ENCODE results near the gene DRC3.

DRC3 gene

GRCh38 chr17:17972952-17973254 is 241 bp downstream of the DRC3 start:
- H3K23ac ChIP-seq (ENCODE audit: low read depth, low read length, poor library complexity): no peak overlapping the region
- no peak overlapping the region for H3K27ac ChIP-seq (replicated peaks; ENCODE audit: low read length)
- no peaks in the 10 kb centered on the region for H3K36me3 ChIP-seq (replicated peaks in 1 of 2; ENCODE audit: control insufficient read depth in 2 of 2, insufficient read depth in 2 of 2, low read length in 2 of 2)
- no peak overlapping the region for H2AK5ac ChIP-seq (ENCODE audit: low read depth, low read length)
- no peaks in the 10 kb centered on the region for H3K27me3 ChIP-seq (ENCODE audit: control insufficient read depth in 3 of 3, insufficient read depth in 3 of 3, low read depth in 1 of 3, low read length in 3 of 3)
- H2BK15ac ChIP-seq (ENCODE audit: low read length): no peak overlapping the region
- no peak overlapping the region for H3K9ac ChIP-seq (ENCODE audit: low read depth, low read length, poor library complexity)
- H3K4ac ChIP-seq (ENCODE audit: low read length): no peak overlapping the region
- peak overlapping the region; percentile 59 for H3K4me2 ChIP-seq (ENCODE audit: insufficient read depth, low read length, poor library complexity, severe bottlenecking)
- H3K18ac ChIP-seq (ENCODE audit: low read length): no peak overlapping the region
- H2BK12ac ChIP-seq (ENCODE audit: low read length): no peak overlapping the region
- no peaks in the 10 kb centered on the region for H3K9me3 ChIP-seq (replicated peaks in 1 of 2; ENCODE audit: control insufficient read depth in 2 of 2, insufficient read depth in 1 of 2, low read depth in 1 of 2, low read length in 2 of 2)
- no peak overlapping the region for H4K91ac ChIP-seq (ENCODE audit: low read depth, low read length, poor library complexity)
- H2BK5ac ChIP-seq (ENCODE audit: low read length): no peak overlapping the region
- no peak for DNase-seq (ENCODE audit: low spot score)
- peaks cover 3% of the 10 kb centered on the region for H3K79me1 ChIP-seq (ENCODE audit: low read depth, low read length)
- H2AFZ ChIP-seq (ENCODE audit: low read length): peak overlapping the region; percentile 90
- H4K8ac ChIP-seq (ENCODE audit: low read depth, low read length): no peak overlapping the region
- no CpG with 5 or more reads among the region's 13 CpGs for WGBS, 2 donors (ENCODE audit: extremely low coverage in 2 of 2, insufficient read length in 2 of 2, insufficient replicate concordance in 1 of 2)
- peak overlapping the region; percentile 56 to 80 for H3K4me3 ChIP-seq (ENCODE audit: low read length in 2 of 2)
- H3K4me1 ChIP-seq (ENCODE audit: control insufficient read depth in 2 of 2, insufficient read depth in 1 of 2, low read depth in 1 of 2, low read length in 2 of 2): peaks cover 9 to 13% of the 10 kb centered on the region in 2 donors
- H3K14ac ChIP-seq (ENCODE audit: low read length): no peak overlapping the region
- no peak overlapping the region for H2BK120ac ChIP-seq (ENCODE audit: low read depth, low read length)

- Histone ChIP-seq H4K91ac (ENCODE audit: low read depth, low read length, poor library complexity) (no peak overlapping the region), H3K9me3 (replicated peaks in 1 of 2; ENCODE audit: control insufficient read depth in 2 of 2, insufficient read depth in 1 of 2, low read depth in 1 of 2, low read length in 2 of 2) (no peaks in the 10 kb centered on the region), H3K36me3 (replicated peaks in 1 of 2; ENCODE audit: control insufficient read depth in 2 of 2, insufficient read depth in 2 of 2, low read length in 2 of 2) (no peaks in the 10 kb centered on the region), H2BK5ac (ENCODE audit: low read length) (no peak overlapping the region), H3K4me3 (ENCODE audit: low read length in 2 of 2) (no peak overlapping the region), H2AFZ (ENCODE audit: low read length) (peak overlapping the region; percentile 6), H2BK15ac (ENCODE audit: low read length) (no peak overlapping the region), H3K4me2 (ENCODE audit: insufficient read depth, low read length, poor library complexity, severe bottlenecking) (no peak overlapping the region), H3K4ac (ENCODE audit: low read length) (no peak overlapping the region), H3K23ac (ENCODE audit: low read depth, low read length, poor library complexity) (no peak overlapping the region), H3K4me1 (ENCODE audit: control insufficient read depth in 2 of 2, insufficient read depth in 1 of 2, low read depth in 1 of 2, low read length in 2 of 2) (peaks cover 9 to 13% of the 10 kb centered on the region in 2 donors), H3K79me1 (ENCODE audit: low read depth, low read length) (peaks cover 2% of the 10 kb centered on the region), H4K8ac (ENCODE audit: low read depth, low read length) (no peak overlapping the region), H2BK120ac (ENCODE audit: low read depth, low read length) (no peak overlapping the region), H3K27ac (replicated peaks; ENCODE audit: low read length) (no peak overlapping the region), H2AK5ac (ENCODE audit: low read depth, low read length) (no peak overlapping the region), H3K18ac (ENCODE audit: low read length) (no peak overlapping the region), H2BK12ac (ENCODE audit: low read length) (no peak overlapping the region), H3K27me3 (ENCODE audit: control insufficient read depth in 3 of 3, insufficient read depth in 3 of 3, low read depth in 1 of 3, low read length in 3 of 3) (peaks cover 0 to 1% (median 0%) of the 10 kb centered on the region in 3 experiments), H3K9ac (ENCODE audit: low read depth, low read length, poor library complexity) (no peak overlapping the region), H3K14ac (ENCODE audit: low read length) (no peak overlapping the region)
- WGBS, 2 donors (ENCODE audit: extremely low coverage in 2 of 2, insufficient read length in 2 of 2, insufficient replicate concordance in 1 of 2): no CpG with 5 or more reads among the region's 8 CpGs
- no peak for DNase-seq (ENCODE audit: low spot score)
These were observed 2.8 kb downstream of the DRC3 start for GRCh38 chr17:17975436-17975835.

GRCh38 chr17:17976931-17977570 is 4.4 kb downstream of the DRC3 start:
- peak overlapping the region; percentile 86 for H3K14ac ChIP-seq (ENCODE audit: low read length)
- H3K79me1 ChIP-seq (ENCODE audit: low read depth, low read length): no peaks in the 10 kb centered on the region
- no peak overlapping the region for H3K4ac ChIP-seq (ENCODE audit: low read length)
- peak overlapping the region; percentile 44 for H3K18ac ChIP-seq (ENCODE audit: low read length)
- H3K27ac ChIP-seq (replicated peaks; ENCODE audit: low read length): no peak overlapping the region
- no peak overlapping the region for H2BK5ac ChIP-seq (ENCODE audit: low read length)
- DNase-seq (ENCODE audit: low spot score): no peak
- H2AK5ac ChIP-seq (ENCODE audit: low read depth, low read length): peak overlapping the region; percentile 91
- no peak overlapping the region for H2BK120ac ChIP-seq (ENCODE audit: low read depth, low read length)
- H4K91ac ChIP-seq (ENCODE audit: low read depth, low read length, poor library complexity): no peak overlapping the region
- peak overlapping the region; percentile 68 for H2AFZ ChIP-seq (ENCODE audit: low read length)
- H3K4me2 ChIP-seq (ENCODE audit: insufficient read depth, low read length, poor library complexity, severe bottlenecking): no peak overlapping the region
- no peak overlapping the region for H3K4me3 ChIP-seq (ENCODE audit: low read length in 2 of 2)
- no CpG with 5 or more reads among the region's 10 CpGs for WGBS, 2 donors (ENCODE audit: extremely low coverage in 2 of 2, insufficient read length in 2 of 2, insufficient replicate concordance in 1 of 2)
- H3K4me1 ChIP-seq (ENCODE audit: control insufficient read depth in 2 of 2, insufficient read depth in 1 of 2, low read depth in 1 of 2, low read length in 2 of 2): peaks cover 5 to 6% of the 10 kb centered on the region in 2 donors
- peak overlapping the region; percentile 71 for H2BK15ac ChIP-seq (ENCODE audit: low read length)
- H3K27me3 ChIP-seq (ENCODE audit: control insufficient read depth in 3 of 3, insufficient read depth in 3 of 3, low read depth in 1 of 3, low read length in 3 of 3): peaks cover 0 to 1% (median 0%) of the 10 kb centered on the region in 3 experiments
- peak overlapping the region; percentile 80 for H2BK12ac ChIP-seq (ENCODE audit: low read length)
- peak overlapping the region; percentile 67 for H3K23ac ChIP-seq (ENCODE audit: low read depth, low read length, poor library complexity)
- H4K8ac ChIP-seq (ENCODE audit: low read depth, low read length): no peak overlapping the region
- H3K9ac ChIP-seq (ENCODE audit: low read depth, low read length, poor library complexity): no peak overlapping the region
- no peaks in the 10 kb centered on the region for H3K36me3 ChIP-seq (replicated peaks in 1 of 2; ENCODE audit: control insufficient read depth in 2 of 2, insufficient read depth in 2 of 2, low read length in 2 of 2)
- no peaks in the 10 kb centered on the region for H3K9me3 ChIP-seq (replicated peaks in 1 of 2; ENCODE audit: control insufficient read depth in 2 of 2, insufficient read depth in 1 of 2, low read depth in 1 of 2, low read length in 2 of 2)

- H3K14ac ChIP-seq (ENCODE audit: low read length): no peak overlapping the region
- H2AK5ac ChIP-seq (ENCODE audit: low read depth, low read length): peak overlapping the region; percentile 78
- no peak overlapping the region for H2BK5ac ChIP-seq (ENCODE audit: low read length)
- no peak overlapping the region for H2BK12ac ChIP-seq (ENCODE audit: low read length)
- no peak overlapping the region for H2AFZ ChIP-seq (ENCODE audit: low read length)
- no peak overlapping the region for H2BK120ac ChIP-seq (ENCODE audit: low read depth, low read length)
- H2BK15ac ChIP-seq (ENCODE audit: low read length): no peak overlapping the region
- no peak overlapping the region for H3K4me3 ChIP-seq (ENCODE audit: low read length in 2 of 2)
- peaks cover 0 to 1% (median 0%) of the 10 kb centered on the region in 3 experiments for H3K27me3 ChIP-seq (ENCODE audit: control insufficient read depth in 3 of 3, insufficient read depth in 3 of 3, low read depth in 1 of 3, low read length in 3 of 3)
- no peak for DNase-seq (ENCODE audit: low spot score)
- peak overlapping the region; percentile 70 for H3K23ac ChIP-seq (ENCODE audit: low read depth, low read length, poor library complexity)
- peak overlapping the region; percentile 74 for H4K8ac ChIP-seq (ENCODE audit: low read depth, low read length)
- H3K79me1 ChIP-seq (ENCODE audit: low read depth, low read length): no peaks in the 10 kb centered on the region
- H3K36me3 ChIP-seq (replicated peaks in 1 of 2; ENCODE audit: control insufficient read depth in 2 of 2, insufficient read depth in 2 of 2, low read length in 2 of 2): no peaks in the 10 kb centered on the region
- no peaks in the 10 kb centered on the region for H3K9me3 ChIP-seq (replicated peaks in 1 of 2; ENCODE audit: control insufficient read depth in 2 of 2, insufficient read depth in 1 of 2, low read depth in 1 of 2, low read length in 2 of 2)
- H3K4ac ChIP-seq (ENCODE audit: low read length): no peak overlapping the region
- H3K18ac ChIP-seq (ENCODE audit: low read length): no peak overlapping the region
- H3K4me2 ChIP-seq (ENCODE audit: insufficient read depth, low read length, poor library complexity, severe bottlenecking): no peak overlapping the region
- no peak overlapping the region for H4K91ac ChIP-seq (ENCODE audit: low read depth, low read length, poor library complexity)
- WGBS, 2 donors (ENCODE audit: extremely low coverage in 2 of 2, insufficient read length in 2 of 2, insufficient replicate concordance in 1 of 2): 100% methylated on average over 1 of the region's 14 CpGs
- no peak overlapping the region for H3K27ac ChIP-seq (replicated peaks; ENCODE audit: low read length)
- H3K9ac ChIP-seq (ENCODE audit: low read depth, low read length, poor library complexity): peak overlapping the region; percentile 38
- peaks cover 3 to 4% of the 10 kb centered on the region in 2 donors for H3K4me1 ChIP-seq (ENCODE audit: control insufficient read depth in 2 of 2, insufficient read depth in 1 of 2, low read depth in 1 of 2, low read length in 2 of 2)
These were observed 6.1 kb downstream of the DRC3 start for GRCh38 chr17:17978481-17979424.

Measured in neuronal stem cell (in vitro differentiated cells).